DND-41 (cell line): Measurements from ENCODE around the gene DCAF4.

ENCODE experiments used
- CTCF ChIP-seq: IDR thresholded peaks from 2 replicates; pipeline ENCODE4 v1.5.1; 2012; ENCODE audit warnings: borderline replicate concordance, low read length, moderate library complexity, mild to moderate bottlenecking; ENCODE audit not compliant: poor library complexity, severe bottlenecking; ENCODE audit errors: extremely low read depth
- EZH2 ChIP-seq: IDR thresholded peaks from 3 replicates; pipeline ENCODE4 v1.6.1; 2012; ENCODE audit warnings: borderline replicate concordance, low read depth, mild to moderate bottlenecking, moderate library complexity, low read length, inconsistent platforms; ENCODE audit not compliant: severe bottlenecking

- TF ChIP-seq CTCF = no peak
- no peak for TF ChIP-seq EZH2
Measured at GRCh38 chr14:72913809-72914208, 12.5 kb upstream of the DCAF4 start.
